ENCODE results near the gene PSMA8.

DNA sequence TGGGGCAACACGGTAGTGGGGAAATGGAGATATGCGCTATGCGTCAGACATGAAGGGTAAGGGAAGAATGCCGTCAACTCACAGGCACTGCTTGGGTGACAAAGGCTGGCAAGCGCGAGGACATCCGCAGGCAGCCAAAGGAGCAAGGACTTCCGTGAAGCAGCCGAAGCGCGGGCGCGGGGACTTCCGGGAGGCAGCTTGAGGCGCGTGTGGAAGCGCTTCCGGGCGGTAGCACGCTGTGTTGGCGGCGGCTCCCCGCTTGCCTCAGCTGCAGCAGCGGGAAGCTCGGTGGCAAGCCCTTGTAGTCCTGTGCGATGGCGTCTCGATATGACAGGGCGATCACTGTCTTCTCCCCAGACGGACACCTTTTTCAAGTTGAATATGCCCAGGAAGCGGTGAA lies at the start of gene PSMA8:
- TF ChIP-seq MXI1 (IDR thresholded peaks at IDR 0.05; ENCODE audit: low read depth, low read length) (no peak), TEAD4 (IDR thresholded peaks at IDR 0.05; ENCODE audit: borderline replicate concordance, insufficient read depth) (no peak), POLR2AphosphoS5 (IDR thresholded peaks at IDR 0.05; ENCODE audit: low read depth, low read length) (no peak), TCF12 (IDR thresholded peaks at IDR 0.05) (no peak), RFX5 (IDR thresholded peaks at IDR 0.05; ENCODE audit: low read length) (no peak), RCOR1 (IDR thresholded peaks at IDR 0.05; ENCODE audit: low read length) (no peak), SMC3 (IDR thresholded peaks at IDR 0.05; ENCODE audit: low read depth, low read length) (no peak), TAF1 (IDR thresholded peaks at IDR 0.05; ENCODE audit: borderline replicate concordance, low read depth, low read length) (no peak)
- TF ChIP-seq, protein P1, sequence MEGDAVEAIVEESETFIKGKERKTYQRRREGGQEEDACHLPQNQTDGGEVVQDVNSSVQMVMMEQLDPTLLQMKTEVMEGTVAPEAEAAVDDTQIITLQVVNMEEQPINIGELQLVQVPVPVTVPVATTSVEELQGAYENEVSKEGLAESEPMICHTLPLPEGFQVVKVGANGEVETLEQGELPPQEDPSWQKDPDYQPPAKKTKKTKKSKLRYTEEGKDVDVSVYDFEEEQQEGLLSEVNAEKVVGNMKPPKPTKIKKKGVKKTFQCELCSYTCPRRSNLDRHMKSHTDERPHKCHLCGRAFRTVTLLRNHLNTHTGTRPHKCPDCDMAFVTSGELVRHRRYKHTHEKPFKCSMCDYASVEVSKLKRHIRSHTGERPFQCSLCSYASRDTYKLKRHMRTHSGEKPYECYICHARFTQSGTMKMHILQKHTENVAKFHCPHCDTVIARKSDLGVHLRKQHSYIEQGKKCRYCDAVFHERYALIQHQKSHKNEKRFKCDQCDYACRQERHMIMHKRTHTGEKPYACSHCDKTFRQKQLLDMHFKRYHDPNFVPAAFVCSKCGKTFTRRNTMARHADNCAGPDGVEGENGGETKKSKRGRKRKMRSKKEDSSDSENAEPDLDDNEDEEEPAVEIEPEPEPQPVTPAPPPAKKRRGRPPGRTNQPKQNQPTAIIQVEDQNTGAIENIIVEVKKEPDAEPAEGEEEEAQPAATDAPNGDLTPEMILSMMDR (IDR thresholded peaks at IDR 0.05) = no peak
- TF ChIP-seq, protein P2, sequence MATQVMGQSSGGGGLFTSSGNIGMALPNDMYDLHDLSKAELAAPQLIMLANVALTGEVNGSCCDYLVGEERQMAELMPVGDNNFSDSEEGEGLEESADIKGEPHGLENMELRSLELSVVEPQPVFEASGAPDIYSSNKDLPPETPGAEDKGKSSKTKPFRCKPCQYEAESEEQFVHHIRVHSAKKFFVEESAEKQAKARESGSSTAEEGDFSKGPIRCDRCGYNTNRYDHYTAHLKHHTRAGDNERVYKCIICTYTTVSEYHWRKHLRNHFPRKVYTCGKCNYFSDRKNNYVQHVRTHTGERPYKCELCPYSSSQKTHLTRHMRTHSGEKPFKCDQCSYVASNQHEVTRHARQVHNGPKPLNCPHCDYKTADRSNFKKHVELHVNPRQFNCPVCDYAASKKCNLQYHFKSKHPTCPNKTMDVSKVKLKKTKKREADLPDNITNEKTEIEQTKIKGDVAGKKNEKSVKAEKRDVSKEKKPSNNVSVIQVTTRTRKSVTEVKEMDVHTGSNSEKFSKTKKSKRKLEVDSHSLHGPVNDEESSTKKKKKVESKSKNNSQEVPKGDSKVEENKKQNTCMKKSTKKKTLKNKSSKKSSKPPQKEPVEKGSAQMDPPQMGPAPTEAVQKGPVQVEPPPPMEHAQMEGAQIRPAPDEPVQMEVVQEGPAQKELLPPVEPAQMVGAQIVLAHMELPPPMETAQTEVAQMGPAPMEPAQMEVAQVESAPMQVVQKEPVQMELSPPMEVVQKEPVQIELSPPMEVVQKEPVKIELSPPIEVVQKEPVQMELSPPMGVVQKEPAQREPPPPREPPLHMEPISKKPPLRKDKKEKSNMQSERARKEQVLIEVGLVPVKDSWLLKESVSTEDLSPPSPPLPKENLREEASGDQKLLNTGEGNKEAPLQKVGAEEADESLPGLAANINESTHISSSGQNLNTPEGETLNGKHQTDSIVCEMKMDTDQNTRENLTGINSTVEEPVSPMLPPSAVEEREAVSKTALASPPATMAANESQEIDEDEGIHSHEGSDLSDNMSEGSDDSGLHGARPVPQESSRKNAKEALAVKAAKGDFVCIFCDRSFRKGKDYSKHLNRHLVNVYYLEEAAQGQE (IDR thresholded peaks at IDR 0.05; ENCODE audit: low read depth, low read length) = no peak

Data from SK-N-SH (cell line).